Measurements from ENCODE around the gene GABRG3.

GABRG3 gene

DNA sequence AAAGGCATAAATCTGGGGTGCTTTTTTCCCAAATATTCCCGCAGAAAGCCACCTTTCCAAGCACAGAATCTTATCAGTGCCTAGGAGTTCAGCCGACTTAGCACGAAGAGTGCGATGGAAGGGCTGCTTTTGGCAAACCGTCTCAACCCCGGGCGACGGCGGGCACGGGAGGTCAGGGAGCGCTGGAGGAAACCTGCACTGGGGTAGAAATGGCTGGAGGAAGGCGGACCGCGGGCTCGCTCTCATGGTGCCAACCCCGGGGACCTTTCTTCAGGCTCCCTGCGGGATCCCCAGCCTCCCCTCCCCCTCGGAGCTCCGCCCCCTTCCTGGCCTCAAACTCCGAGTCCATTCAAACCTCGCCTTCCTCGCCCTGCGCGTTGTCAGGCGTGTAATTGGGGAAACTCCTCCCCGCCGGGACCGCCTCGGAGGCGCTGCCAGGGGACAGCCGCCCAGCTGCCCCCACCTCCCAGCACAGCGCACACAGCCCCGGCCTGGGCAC lies at the start of gene GABRG3:
Gene GABRG3 (plus strand): TSS at position 470 of the 499 bp plus-strand sequence.
- no peak for ATAC-seq
- DNase-seq, result no peak

DNA sequence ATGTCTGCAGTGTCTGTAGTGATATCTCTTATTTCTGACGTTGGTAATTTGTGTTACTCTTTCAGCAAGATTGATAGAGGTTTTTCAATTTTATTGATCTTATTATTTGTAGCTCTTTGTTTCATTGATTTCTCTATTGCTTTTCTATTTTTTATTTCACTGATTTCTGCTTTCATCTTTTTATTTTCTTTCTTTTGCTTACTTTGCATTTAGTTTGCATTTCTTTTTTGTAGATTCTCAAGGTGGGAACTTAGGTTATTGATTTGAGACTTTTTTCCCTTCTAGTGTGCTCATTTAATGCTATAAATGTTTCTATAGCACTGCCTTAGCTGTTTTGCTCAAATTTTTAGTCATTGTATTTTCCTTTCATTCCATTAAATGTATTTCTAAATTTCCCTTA lies 49.5 kb upstream of the GABRG3 start:
- ATAC-seq (no peak), DNase-seq (no peak)

DNA sequence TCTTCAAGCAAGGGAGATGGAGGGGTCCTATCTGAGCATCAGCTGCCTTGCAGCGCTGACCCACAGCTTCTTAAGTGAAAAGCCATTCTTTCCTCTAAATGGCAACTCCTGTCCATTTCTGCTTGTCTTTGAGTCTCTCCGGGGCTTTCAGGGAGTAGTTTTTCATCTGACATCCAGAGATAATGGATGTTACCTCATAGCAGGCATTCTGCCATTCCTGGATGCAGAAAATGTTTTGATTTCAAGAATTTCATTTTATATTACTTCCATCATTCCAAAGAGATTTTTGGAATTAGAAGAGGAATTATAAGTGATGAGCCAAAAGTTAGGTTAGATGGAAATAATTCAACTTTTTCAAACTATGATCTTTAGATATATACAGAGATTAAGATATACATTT lies 44.9 kb upstream of the GABRG3 start:
- ATAC-seq (no peak), DNase-seq (no peak)

DNA sequence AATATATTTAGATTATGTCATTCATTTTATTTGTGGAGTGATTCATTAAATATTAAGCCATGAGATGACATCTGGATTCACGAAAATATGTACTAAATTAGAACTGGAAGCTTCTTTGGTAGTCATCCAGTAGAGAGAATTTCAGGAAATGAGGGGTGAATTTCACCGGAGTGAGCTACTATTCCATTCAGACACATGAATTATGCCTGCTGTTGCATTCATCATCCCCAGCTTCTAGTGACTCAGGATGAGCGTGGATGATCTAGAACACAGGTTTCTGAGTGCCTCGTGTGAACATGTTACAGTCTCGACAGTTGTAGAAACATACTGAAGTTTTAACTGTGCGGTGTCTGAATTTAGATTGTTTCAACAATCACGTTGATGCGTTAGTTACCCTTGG lies 42.9 kb upstream of the GABRG3 start:
- no peak for ATAC-seq
- no peak for DNase-seq

DNA sequence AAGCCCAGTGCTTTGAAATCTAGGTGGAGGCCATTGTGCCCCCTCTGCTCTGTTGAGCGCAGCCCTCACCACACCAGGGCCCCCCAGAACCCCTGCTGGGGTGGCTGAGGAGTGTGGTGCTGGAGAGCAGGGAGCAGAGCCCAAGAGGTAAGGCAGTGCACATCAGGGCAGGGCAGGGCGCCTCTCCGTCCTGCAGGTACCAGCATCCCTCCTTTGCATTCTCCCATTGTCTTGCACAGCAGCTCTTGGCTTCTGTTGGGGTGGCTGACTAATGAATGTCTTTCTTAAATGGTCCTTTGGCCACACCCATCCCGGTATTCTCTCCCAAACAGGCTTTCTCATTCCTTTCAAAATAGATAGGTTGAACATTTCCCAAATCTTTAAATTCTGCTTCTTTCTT lies 41.4 kb upstream of the GABRG3 start:
- DNase-seq (no peak), ATAC-seq (no peak)

DNA sequence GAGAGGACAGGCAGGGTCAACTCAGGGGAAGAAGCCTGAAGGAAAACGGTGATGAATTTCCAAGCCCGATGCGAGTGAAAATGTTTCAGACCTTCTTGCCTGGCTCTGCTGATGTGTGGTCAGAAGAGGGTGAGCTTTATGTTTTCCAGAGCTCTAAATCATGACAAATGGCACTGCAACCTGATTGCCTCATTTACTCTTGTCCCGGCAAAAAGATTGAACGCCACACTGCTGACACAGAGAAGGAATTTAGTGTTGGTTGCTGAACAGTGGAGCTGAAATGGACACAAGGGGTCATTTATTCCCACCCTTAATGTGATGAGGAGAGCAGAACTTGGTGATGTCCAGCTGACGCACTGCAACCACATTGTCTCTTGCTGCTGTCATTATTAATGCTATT lies 36.1 kb upstream of the GABRG3 start:
- no peak for ATAC-seq
- no peak for DNase-seq

DNA sequence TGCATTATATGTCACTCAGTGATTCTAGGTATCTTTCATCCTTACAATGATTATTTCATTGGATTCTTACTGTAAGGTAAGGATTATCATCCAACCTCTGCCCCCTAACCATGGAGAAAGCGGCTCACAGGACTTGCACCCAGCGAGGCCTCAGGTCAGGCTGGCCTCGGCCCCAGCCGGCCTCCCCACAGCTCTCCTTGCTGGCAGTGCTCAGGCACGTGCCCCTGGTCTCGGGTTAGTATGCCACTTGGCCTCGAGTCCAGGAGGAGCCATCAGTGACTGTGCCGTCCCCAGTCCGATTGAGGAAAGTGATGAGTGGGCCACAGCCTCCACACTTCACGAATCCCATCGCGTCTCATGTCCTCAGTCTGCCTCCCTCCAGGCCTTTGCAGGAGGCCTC lies 35.7 kb upstream of the GABRG3 start:
- DNase-seq, result no peak
- no peak for ATAC-seq

DNA sequence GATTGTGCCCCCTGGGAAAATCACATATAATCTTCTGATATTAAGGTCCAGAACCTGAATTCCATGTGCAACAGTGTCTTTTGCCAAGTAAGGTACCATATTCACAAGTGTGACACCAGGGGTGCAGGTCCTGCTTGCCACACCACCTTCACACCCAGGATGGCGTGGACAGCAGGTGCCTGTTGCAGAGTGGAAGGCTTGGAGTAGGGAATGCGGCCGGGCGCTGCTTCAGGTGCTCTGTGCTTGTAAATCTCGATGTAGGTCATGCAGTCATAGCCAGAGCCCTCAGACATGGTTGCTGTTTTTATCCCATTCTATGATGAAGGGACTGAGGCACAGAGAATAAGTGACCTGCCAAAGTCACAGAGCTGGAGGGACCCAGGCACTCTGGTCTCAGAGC lies 34.5 kb upstream of the GABRG3 start:
- DNase-seq (no peak), ATAC-seq (no peak)

DNA sequence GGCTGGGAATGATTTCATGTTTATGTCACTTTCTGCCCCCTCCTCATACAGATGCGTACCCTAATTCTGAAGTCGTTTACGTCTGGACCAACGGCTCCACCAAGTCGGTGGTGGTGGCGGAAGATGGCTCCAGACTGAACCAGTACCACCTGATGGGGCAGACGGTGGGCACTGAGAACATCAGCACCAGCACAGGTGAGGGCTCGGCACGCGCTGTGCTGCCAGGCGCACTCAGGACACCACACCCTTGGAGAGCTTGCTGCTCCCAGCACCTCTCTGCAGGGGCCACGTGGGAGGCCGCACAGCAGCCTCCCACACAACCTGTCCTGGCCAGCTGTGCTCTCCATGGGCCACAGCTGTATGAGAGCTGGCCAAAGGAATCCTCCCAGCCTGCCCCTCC lies 33.8 kb upstream of the GABRG3 start:
- DNase-seq (no peak), ATAC-seq (no peak)

DNA sequence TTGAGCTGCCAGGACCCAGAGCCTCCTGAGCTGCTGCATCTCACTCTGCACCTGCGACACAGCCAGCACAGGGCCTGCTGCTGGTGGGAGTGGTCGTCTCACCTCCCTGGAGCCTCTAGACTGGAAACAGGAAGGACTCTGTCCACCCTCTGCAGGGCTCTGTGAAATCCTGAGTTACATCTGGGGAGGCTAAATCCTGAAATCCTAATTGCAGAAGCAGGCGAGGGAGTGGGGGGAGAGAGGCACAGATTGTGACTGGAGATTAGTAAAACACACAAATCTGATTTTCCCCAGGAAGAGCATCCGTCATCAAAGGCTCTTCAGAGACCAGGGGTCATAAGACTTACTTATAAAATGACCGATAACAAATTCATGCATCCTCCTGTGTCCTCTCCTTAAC lies 31.6 kb upstream of the GABRG3 start:
- no peak for ATAC-seq
- no peak for DNase-seq

DNA sequence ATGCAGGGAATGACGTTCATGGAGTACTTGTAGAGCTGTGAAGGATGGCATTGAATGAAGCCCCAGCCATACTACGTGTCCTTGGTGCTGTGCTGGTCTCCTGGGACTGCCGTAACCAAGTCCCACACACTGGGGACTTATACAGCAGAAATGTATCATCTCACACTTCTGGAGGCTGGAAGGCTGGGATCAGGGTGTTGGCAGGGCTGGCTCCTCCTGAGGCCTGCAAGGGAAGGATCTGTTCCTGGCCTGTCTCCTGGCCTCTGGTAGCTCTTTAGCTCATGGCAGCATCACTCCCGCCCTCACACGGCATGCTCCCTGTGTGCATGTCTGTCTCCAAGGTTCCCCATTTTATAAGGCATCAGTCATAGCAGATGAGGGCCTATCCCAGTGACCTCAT lies 29.5 kb upstream of the GABRG3 start:
- DNase-seq (no peak), ATAC-seq (no peak)

DNA sequence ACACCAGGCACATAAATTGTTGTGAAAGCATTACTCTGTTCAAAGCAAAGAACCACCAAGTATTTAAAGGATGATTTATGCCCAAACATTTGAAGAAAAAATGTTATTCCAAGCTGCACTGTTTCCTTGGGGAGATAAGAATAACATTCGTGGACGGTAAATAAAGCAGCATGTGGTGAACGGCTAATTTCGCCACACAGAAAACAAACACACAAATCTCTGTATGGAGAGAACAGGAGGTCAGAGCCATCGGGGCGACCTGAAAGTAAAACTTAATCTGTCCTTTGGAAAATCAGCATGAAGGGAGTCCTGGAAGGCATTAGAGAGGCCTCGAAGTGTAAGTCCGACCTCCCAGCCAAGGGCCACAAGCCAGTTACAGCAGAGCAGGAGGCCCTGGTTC lies 27.1 kb upstream of the GABRG3 start:
- ATAC-seq (no peak), DNase-seq (no peak)

DNA sequence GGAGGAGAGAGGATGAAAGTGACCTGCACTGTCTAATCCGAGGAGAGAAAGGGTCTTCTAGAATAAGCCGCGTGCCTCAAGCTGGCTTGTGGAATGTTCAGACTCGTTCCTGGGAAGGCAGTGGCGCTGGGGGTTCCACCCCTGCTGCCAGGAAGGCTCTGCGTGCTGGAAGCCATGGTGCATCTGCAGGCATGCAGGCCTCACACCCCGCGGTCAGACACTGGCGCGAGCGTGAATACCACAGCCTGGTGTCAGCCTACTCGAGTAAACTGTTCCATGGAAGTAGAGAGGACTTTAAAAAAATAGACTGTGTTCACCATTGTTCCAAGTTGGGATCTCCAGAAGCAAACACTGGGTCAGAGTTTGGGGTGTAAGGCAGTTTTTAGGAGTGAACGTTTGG lies 25.9 kb upstream of the GABRG3 start:
- no peak for ATAC-seq
- DNase-seq, result no peak

DNA sequence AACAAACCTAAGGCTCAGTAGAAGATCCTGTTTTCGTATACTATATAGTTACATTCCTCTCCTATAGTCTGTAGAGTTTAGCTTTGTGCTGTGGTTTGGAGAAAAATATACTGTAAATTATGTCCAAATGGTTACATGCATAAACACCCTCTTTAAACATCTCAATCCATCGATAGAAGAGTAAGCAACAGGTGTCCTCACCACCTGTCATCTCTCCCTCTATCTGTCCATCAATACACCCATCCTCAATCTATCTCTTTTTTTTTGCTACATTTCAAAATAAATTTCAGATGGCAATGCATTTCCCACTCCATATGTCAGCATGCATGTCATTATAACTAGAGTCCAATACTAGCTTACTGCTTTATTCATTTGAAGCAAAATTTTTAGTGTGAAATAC lies 21.0 kb upstream of the GABRG3 start:
- DNase-seq (no peak), ATAC-seq (no peak)

DNA sequence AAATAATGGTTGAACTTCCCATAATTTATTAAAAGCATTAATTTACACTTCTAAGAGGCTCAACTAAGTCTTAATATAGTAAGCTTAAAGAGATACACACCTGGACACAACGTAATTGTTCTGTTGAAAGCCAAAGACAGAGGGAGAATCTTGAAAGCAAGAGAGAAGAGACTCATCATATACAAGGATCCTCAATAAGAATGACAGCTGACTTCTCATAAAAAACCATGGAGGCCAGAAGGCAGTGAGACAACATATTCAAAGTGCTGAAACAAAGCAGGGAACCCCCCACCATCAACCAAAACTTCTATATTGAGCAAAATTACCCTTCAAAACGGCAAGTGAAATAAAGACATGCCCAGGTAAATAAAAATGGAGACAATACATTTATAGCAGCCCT lies 16.6 kb upstream of the GABRG3 start:
- DNase-seq, result no peak
- ATAC-seq, result no peak

DNA sequence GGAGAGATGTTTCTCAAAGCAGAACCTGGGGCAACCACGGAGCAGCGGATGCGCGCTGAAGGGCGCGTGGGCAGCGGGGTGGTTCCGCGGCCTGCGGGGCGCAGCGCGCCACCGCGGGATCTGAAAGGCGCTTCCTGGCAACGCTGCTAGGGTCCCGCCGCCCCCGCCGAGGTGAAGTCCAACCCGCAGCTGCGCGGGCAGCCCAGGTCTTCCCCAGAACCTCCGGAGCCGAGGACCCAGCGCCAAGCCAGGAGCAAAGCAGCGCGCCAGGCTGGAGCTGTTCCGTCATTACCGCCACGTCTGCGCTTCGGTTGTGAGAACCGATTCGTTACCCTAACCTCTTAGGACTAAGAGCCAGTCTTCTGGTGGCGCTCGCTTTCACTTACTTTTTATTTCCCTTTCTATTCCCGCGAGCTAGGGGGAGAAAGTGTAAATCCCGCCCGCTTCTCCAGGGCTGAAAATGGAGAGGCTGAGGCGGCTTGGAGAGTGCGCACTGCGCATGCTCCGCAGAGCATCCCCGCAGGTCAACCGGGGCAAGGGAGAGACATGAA lies 3.2 kb upstream of the GABRG3 start:
- no peak for ATAC-seq
- DNase-seq, result no peak

DNA sequence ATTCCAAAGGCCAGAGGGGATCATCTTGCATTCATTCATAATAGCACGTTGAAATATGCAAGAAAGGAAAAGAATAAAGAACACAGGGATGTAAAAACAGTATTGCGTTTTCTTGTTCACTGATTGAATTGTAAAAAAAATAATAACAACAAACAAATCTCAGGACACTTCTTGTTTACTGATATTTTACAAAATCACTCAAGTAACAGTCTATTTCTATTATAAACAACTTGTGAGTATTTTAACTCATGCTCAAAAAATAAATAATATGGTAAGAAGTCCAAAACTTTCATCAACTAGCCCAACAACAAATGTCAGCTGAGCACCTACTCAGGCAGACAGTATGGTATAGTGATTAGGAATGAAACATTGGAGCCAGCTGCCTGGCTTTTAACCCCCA lies 2.2 kb upstream of the GABRG3 start:
- DNase-seq (no peak), ATAC-seq (no peak)

DNA sequence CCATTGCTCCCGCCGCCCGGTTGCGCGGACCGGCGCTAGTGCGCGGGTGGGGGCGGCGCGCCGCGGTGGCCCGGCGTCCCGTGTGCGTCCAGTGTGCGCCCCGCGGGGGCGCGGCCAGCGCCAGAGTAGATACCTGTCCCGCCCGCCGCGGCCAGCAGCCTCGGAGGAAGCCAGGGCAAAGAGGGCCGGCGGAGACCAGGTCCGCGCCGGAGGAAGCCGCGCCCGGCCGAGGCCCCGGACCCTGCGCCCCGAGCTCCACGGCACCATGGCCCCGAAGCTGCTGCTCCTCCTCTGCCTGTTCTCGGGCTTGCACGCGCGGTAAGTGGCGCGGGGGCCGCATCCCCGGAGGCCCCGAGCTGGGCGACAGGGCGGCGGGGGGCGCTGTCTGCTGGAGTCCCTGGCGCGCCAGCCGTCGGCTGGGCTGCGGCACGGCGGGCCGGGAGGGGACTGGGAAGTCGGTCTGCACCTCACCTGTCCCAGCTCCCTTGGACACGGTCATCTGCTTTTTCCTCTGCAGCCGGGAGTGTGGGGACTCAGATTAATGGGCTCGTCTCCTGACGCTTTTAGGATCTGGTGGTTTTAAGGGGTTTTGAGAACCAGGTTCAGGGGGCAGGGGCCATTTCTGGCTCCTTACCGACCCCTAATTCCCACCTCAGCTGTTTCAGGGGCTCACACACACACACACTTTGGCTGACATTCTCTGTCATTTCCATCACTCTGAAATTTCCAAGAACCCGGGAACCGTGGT lies 464 bp downstream of the GABRG3 start:
- no peak for DNase-seq
- no peak for ATAC-seq

DNA sequence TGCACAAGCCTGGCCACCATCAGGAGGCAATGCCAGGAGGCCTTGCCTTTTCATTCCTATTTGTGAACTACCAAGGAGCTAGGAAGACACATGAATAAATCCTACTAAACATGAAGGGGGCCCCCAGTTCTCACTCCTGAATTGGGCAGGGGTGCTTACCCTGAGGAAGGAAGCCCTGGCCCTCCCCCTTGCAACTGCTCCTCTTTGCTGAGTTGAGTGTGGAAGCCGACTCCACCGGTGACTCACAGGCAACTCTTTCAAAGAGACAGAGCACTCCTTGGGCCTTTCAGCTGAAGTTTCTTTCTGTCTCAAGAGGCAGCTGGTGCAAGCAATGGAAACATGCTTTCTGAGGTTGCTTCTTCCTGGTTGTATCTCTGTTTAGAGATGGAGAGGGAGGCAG lies 1.7 kb downstream of the GABRG3 start:
- ATAC-seq (no peak), DNase-seq (no peak)

DNA sequence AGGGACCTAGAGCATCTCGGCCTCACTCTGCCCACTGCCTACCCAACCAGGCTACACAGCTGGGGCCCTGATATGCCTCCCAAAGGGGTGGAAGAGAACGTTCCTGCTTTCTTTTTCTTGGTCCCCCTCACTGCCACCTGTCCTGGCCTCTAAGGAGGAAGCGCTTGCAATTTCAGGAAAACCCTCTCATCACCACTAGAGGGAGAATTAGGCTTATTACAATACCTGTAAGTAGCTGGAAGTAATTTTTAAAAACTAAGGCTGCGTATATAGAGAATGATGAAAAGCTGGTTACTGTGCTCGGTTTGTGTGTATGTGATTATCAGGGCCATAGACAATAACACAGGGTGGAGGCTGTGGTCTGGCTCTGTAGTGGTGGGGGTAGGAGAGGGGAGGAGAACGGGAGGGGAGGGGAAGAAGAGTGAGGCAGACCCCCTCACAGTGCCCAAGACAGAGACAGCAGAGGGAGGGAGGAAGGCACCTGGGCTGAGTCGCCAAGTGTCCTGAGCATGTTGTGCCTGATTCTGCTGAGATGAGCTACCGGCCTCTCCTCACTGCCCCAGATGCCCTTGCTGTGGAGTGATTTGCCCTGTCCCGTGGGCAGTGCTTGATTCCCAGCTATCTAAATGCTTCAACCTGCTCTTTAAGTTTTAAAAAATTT lies 3.3 kb downstream of the GABRG3 start:
- ATAC-seq (no peak), DNase-seq (no peak)

DNA sequence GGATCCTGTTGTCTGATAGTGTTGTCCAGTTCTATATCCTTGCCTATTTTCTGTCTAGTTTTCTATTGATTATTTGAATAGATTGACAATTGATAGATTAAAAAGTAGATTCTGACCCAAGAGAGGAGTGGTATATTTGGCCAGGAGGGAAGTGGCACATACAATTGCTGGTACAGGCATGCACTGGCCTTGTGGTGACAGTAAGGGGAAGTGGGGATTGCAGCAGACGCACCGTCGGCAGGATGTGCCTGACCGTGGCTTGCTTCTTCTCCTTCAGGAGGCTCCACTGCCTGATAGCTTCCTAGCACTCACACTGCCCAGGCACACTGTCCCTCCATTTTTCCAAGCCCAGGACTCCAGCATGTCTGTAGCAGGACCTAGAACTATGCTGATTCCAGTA lies 10.5 kb downstream of the GABRG3 start:
- ATAC-seq (no peak), DNase-seq (no peak)

DNA sequence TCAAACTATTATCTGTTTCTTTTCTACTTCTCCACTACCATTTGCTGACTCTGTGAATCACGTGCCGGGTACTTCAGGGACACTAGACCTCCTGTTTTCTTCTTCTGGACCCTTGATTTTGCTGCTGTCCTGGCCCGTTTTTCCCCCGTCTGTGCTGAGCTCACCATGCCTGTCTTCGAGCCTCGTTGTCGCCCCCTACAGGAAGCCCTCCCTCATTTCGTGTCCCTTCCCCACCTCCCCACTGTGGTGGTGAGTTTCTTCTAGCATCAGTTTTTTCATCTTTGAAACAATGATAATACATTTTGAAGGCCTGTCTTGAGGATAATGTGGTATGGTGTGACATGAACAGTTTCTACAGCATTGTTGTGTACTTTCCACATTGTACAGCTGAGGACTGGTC lies 12.8 kb downstream of the GABRG3 start:
- DNase-seq, result no peak
- no peak for ATAC-seq

DNA sequence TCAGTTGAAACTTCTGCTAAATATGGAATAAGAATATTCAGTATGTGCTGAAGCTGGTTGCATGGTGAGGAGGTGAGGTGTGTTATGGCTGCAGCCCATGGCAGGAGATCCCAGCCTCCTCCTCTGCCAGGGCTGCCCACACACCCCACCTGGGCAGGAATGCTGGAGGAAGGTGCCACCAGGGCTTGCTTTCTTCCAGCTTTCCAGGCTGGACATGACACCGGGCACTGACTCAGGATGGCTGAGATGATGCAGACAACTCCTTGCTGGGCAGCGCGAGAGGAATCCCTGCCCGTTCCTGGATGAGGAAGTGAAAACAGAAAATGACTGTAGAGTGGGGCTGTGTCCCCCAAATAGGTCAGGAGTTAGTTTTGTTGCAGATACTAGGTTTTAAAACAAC lies 14.1 kb downstream of the GABRG3 start:
- DNase-seq (no peak), ATAC-seq (no peak)

DNA sequence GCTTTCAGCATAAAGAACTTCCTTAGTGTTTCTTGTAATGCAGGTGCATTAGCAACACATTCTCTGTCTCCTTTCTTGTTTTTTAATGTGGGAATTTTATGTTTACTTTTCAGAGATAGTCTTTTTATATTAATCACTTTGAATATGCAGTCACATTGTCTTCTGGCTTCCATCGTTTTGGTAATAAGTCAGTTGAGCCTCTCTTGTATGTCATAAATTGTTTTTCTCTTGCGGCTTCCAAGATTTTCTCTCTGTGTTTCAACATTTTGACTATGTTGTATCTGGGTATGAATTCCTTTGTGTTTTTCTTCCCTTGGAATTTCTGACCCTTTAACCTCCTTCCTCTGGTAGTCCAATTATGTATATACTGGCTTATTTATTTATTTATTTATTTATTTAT lies 25.3 kb downstream of the GABRG3 start:
- DNase-seq (no peak), ATAC-seq (no peak)
